ENCODE measurements around the gene FRS3. TPM values are rescaled to one million over a fixed set of nuclear protein-coding genes. Genes with fewer than 3 reads are reported as not detected.

Gene FRS3
- total and polyA plus RNA-seq, 2 of the 8 experiments (the other 6 are each of a cell fraction or from before 2014, with no cell fraction given) = 3.4 to 4.4 TPM

- no peaks in the 10 kb centered on the region for H3K4me1 ChIP-seq (replicated peaks in 1 of 4; ENCODE audit: control insufficient read depth in 3 of 4, insufficient read depth in 4 of 4, low read length in 3 of 4)
- no peak overlapping the region for H4K8ac ChIP-seq (ENCODE audit: extremely low read depth, insufficient read depth, low read length)
- no peak overlapping the region for H2BK12ac ChIP-seq (ENCODE audit: low read depth, low read length)
- H2AK5ac ChIP-seq (ENCODE audit: low read depth, low read length) = no peak overlapping the region
- H4K5ac ChIP-seq (ENCODE audit: insufficient read length, low read depth, low read length) = no peak overlapping the region
- H4K91ac ChIP-seq (replicated peaks; ENCODE audit: insufficient read length, low read length) = no peak overlapping the region
- no peaks in the 10 kb centered on the region for H3K79me1 ChIP-seq (ENCODE audit: low read depth, low read length)
- ChIA-PET POLR2A (ENCODE audit: partially characterized antibody) (no interaction called here), CTCF (ENCODE audit: partially characterized antibody) (interaction anchor here (0.6 to 3.1 kb wide), 4 partner anchors 9 to 917 kb away, joined by 3 to 11 read pairs (median 3); no protein-coding TSS in a partner anchor)
- H3K9ac ChIP-seq (replicated peaks in 1 of 4; ENCODE audit: extremely low read depth in 1 of 4, low read depth in 3 of 4, low read length in 3 of 4) = no peak overlapping the region
- H2AFZ ChIP-seq (ENCODE audit: low read length) = no peak overlapping the region
- no peak overlapping the region for H3K18ac ChIP-seq (ENCODE audit: extremely low read depth, low read length)
- H4K20me1 ChIP-seq (replicated peaks in 1 of 2; ENCODE audit: control insufficient read depth in 1 of 2, insufficient read depth in 2 of 2, low read length in 2 of 2) = no peaks in the 10 kb centered on the region
- FAIRE-seq (no peak), DNase-seq (ENCODE audit: low read depth in 1 of 2, low spot score in 2 of 2) (no peak)
- H3K9me3 ChIP-seq (ENCODE audit: insufficient read depth in 2 of 2, low read depth in 1 of 2, low read length in 1 of 2) = no peaks in the 10 kb centered on the region
- no peak overlapping the region for H3K27ac ChIP-seq (ENCODE audit: low read depth, low read length)
- H3K79me2 ChIP-seq (ENCODE audit: control insufficient read depth in 1 of 2, insufficient read depth in 2 of 2, low read length in 2 of 2) = no peaks in the 10 kb centered on the region
- no peaks in the 10 kb centered on the region; a peak in 1 of 8 replicates for H3K36me3 ChIP-seq (ENCODE audit: control insufficient read depth in 2 of 4, insufficient read depth in 4 of 4, low read length in 3 of 4)
- H3K23me2 ChIP-seq (ENCODE audit: low read depth, low read length) = no peaks in the 10 kb centered on the region
- H2BK20ac ChIP-seq (ENCODE audit: low read length) = no peak overlapping the region
- H3K23ac ChIP-seq (ENCODE audit: insufficient read length) = no peak overlapping the region
- no peak overlapping the region for H3K4me3 ChIP-seq (ENCODE audit: extremely low read depth in 1 of 4, insufficient read depth in 2 of 4, low read depth in 3 of 4, low read length in 4 of 4)
- no peak overlapping the region for H2BK120ac ChIP-seq (replicated peaks; ENCODE audit: low read depth, low read length)
- H2BK15ac ChIP-seq (ENCODE audit: low read length) = no peak overlapping the region
- WGBS, 2 experiments (ENCODE audit: extremely low coverage in 1 of 2, insufficient coverage in 1 of 2, insufficient read length in 1 of 2, insufficient replicate concordance in 2 of 2, low coverage in 1 of 2, low lambda C conversion rate in 2 of 2, missing lambda C conversion rate in 1 of 2) = 89% methylated on average over 2 of the region's 2 CpGs; no CpG with 5 or more reads in 1 of the 2 experiments
- H3K27me3 ChIP-seq (replicated peaks in 1 of 4; ENCODE audit: control insufficient read depth in 3 of 4, extremely low read depth in 1 of 4, insufficient read depth in 3 of 4, low read length in 3 of 4) = no peaks in the 10 kb centered on the region
- H2BK5ac ChIP-seq (ENCODE audit: low read depth, low read length) = no peak overlapping the region
- H3K4me2 ChIP-seq (ENCODE audit: insufficient read depth in 1 of 2, low read depth in 2 of 2, low read length in 2 of 2) = no peak overlapping the region
- H3K14ac ChIP-seq (ENCODE audit: insufficient read length) = no peak overlapping the region
- H3K4ac ChIP-seq (replicated peaks; ENCODE audit: insufficient read length, low read depth, low read length) = no peak overlapping the region
- no peak overlapping the region for H3K56ac ChIP-seq (replicated peaks; ENCODE audit: insufficient read length, low read depth, low read length)
- TF ChIP-seq SIX5 (IDR thresholded peaks at IDR 0.05; ENCODE audit: low read depth, low read length) = no peak
- no peak for TF ChIP-seq CREB1 (IDR thresholded peaks at IDR 0.05)
- no peak for TF ChIP-seq BCL11A (IDR thresholded peaks at IDR 0.05; ENCODE audit: low read depth in 2 of 2, low read length in 2 of 2)
- TF ChIP-seq JUND (IDR thresholded peaks at IDR 0.05; ENCODE audit: low read length) = no peak
- TF ChIP-seq ATF3 (IDR thresholded peaks at IDR 0.05; ENCODE audit: insufficient read depth, low read depth, low read length) = no peak
- TF ChIP-seq NRF1 (IDR thresholded peaks at IDR 0.05; ENCODE audit: low read depth, low read length) = no peak
- TF ChIP-seq EGR1 (IDR thresholded peaks at IDR 0.05; ENCODE audit: borderline replicate concordance, low read depth, low read length) = no peak
- no peak for TF ChIP-seq ATF2 (IDR thresholded peaks at IDR 0.05; ENCODE audit: low read length)
- no peak for TF ChIP-seq POLR2A (IDR thresholded peaks at IDR 0.05; ENCODE audit: control extremely low read depth in 1 of 2, low read depth in 2 of 2, low read length in 2 of 2)
- TF ChIP-seq POLR2AphosphoS5 (IDR thresholded peaks at IDR 0.05; ENCODE audit: low read depth, low read length) = no peak
- TF ChIP-seq GTF2F1 (IDR thresholded peaks at IDR 0.05; ENCODE audit: borderline replicate concordance, low read depth, low read length) = no peak
- TF ChIP-seq CBX8 (IDR thresholded peaks at IDR 0.05; ENCODE audit: borderline replicate concordance, low read depth, low read length) = no peak
- no peak for TF ChIP-seq SIN3A (conservative IDR thresholded peaks at IDR 0.05 in 1 of 2, IDR thresholded peaks at IDR 0.05 in 1 of 2; ENCODE audit: low read depth in 1 of 2, low read length in 2 of 2)
Observed at GRCh38 chr6:41813469-41813868, 33.8 kb upstream of the FRS3 start.
